Mesenchymal stem cell (in vitro differentiated cells and primary cell): ENCODE measurements around the gene MUC4.
"Not testable (repeated sequence)": the region's sequence is repeated elsewhere in the genome, so short reads cannot be mapped to it uniquely, and the experiment has no call there.

Experiments used
- DNase-seq: peaks from one replicate; pipeline ENCODE4 v3.0.0-alpha.2; 2013
- H2AFZ ChIP-seq: one replicate; pipeline ENCODE4 v1.6.1; 2013; ENCODE audit warnings: low read depth, mild to moderate bottlenecking, control low read depth, inconsistent platforms, low read length, moderate library complexity
- H2AK5ac ChIP-seq: 2 replicates; pipeline ENCODE4 v1.6.1; 2013; ENCODE audit warnings: low read length, moderate library complexity, mild to moderate bottlenecking, inconsistent platforms; ENCODE audit not compliant: severe bottlenecking
- H2BK120ac ChIP-seq: one replicate; pipeline ENCODE4 v1.6.1; 2013; ENCODE audit warnings: low read depth, mild to moderate bottlenecking, inconsistent platforms, low read length, moderate library complexity
- H2BK12ac ChIP-seq, 2 experiments: one replicate each; pipeline ENCODE4 v1.6.1; 2013; ENCODE audit warnings: inconsistent platforms in 2 of 2, low read length in 2 of 2, mild to moderate bottlenecking in 2 of 2, moderate library complexity in 2 of 2, control low read depth in 1 of 2
- H2BK15ac ChIP-seq: one replicate; pipeline ENCODE4 v1.6.1; 2013; ENCODE audit warnings: mild to moderate bottlenecking, low read depth, inconsistent platforms; ENCODE audit not compliant: poor library complexity, severe bottlenecking
- H2BK5ac ChIP-seq: 2 replicates; pipeline ENCODE4 v1.6.1; 2013; ENCODE audit warnings: low read depth, mild to moderate bottlenecking, low read length, control low read depth, inconsistent platforms; ENCODE audit not compliant: poor library complexity, severe bottlenecking
- H3K14ac ChIP-seq, 2 experiments: one replicate each; pipeline ENCODE4 v1.6.1; 2013; ENCODE audit warnings: inconsistent platforms in 2 of 2, low read length in 2 of 2, control low read depth in 1 of 2, mild to moderate bottlenecking in 1 of 2, moderate library complexity in 1 of 2
- H3K18ac ChIP-seq, 2 experiments: one replicate each; pipeline ENCODE4 v1.6.1; 2013; ENCODE audit warnings: inconsistent platforms in 2 of 2, low read length in 2 of 2, control low read depth in 1 of 2, low read depth in 1 of 2, mild to moderate bottlenecking in 1 of 2
- H3K23ac ChIP-seq, 2 experiments: one replicate each; pipeline ENCODE4 v1.6.1; 2013; ENCODE audit warnings: inconsistent platforms in 2 of 2, low read length in 2 of 2, mild to moderate bottlenecking in 2 of 2, moderate library complexity in 2 of 2, control low read depth in 1 of 2
- H3K27ac ChIP-seq: 2 replicates; pipeline ENCODE4 v1.5.1; 2013; ENCODE audit warnings: mild to moderate bottlenecking, moderate library complexity, low read length, control low read depth, inconsistent platforms; ENCODE audit not compliant: poor library complexity, severe bottlenecking
- H3K27me3 ChIP-seq, 2 experiments: 2 replicates each; pipeline versions ENCODE4 v1.6.1 to v1.7.0; 2013; ENCODE audit warnings: low read length in 2 of 2, mild to moderate bottlenecking in 2 of 2, moderate library complexity in 2 of 2, control low read depth in 1 of 2, inconsistent platforms in 1 of 2; ENCODE audit not compliant: control insufficient read depth in 1 of 2, insufficient read depth in 1 of 2
- H3K36me3 ChIP-seq, 2 experiments: 2 replicates each; pipeline versions ENCODE4 v1.6.1 to v1.7.0; 2013; ENCODE audit warnings: low read length in 2 of 2, control low read depth in 1 of 2, inconsistent platforms in 1 of 2, low read depth in 1 of 2, mild to moderate bottlenecking in 1 of 2; ENCODE audit not compliant: insufficient read depth in 2 of 2, control insufficient read depth in 1 of 2
- H3K4ac ChIP-seq, 2 experiments: one replicate each; pipeline ENCODE4 v1.6.1; 2013; ENCODE audit warnings: inconsistent platforms in 2 of 2, low read length in 2 of 2, mild to moderate bottlenecking in 2 of 2, moderate library complexity in 2 of 2, control low read depth in 1 of 2, low read depth in 1 of 2
- H3K4me1 ChIP-seq: 2 replicates; pipeline ENCODE4 v1.6.1; 2013; ENCODE audit warnings: low read depth, low read length, control low read depth; ENCODE audit not compliant: control insufficient read depth, insufficient read depth
- H3K4me2 ChIP-seq: 2 replicates; pipeline ENCODE4 v1.6.1; 2013; ENCODE audit warnings: low read length, mild to moderate bottlenecking, inconsistent platforms; ENCODE audit not compliant: poor library complexity, severe bottlenecking
- H3K4me3 ChIP-seq, 2 experiments: 2 replicates each; pipeline versions ENCODE4 v1.5.1 to v1.7.0; 2013; ENCODE audit warnings: low read length in 2 of 2, mild to moderate bottlenecking in 2 of 2, control low read depth in 1 of 2, low read depth in 1 of 2; ENCODE audit not compliant: insufficient read depth in 1 of 2
- H3K79me1 ChIP-seq: replicated peaks from 2 replicates; pipeline ENCODE4 v1.6.1; 2013; ENCODE audit warnings: mild to moderate bottlenecking, control low read depth, low read length, inconsistent platforms; ENCODE audit not compliant: poor library complexity, severe bottlenecking
- H3K9ac ChIP-seq: 2 replicates; pipeline ENCODE4 v1.7.0; 2013; ENCODE audit warnings: mild to moderate bottlenecking, low read length, moderate library complexity
- H3K9me3 ChIP-seq: 2 replicates; pipeline ENCODE4 v1.7.0; 2013; ENCODE audit warnings: mild to moderate bottlenecking, low read length; ENCODE audit not compliant: control insufficient read depth
- H4K8ac ChIP-seq: one replicate; pipeline ENCODE4 v1.6.1; 2013; ENCODE audit warnings: inconsistent platforms, mild to moderate bottlenecking, low read length, moderate library complexity
- H4K91ac ChIP-seq: one replicate; pipeline ENCODE4 v1.6.1; 2013; ENCODE audit warnings: mild to moderate bottlenecking, low read length, inconsistent platforms
- WGBS: methylation state at CpG from one replicate; pipeline ENCODE4 v1.1.7; 2013; ENCODE audit warnings: mixed read lengths; 5-methylcytosine and 5-hydroxymethylcytosine counted together

Gene MUC4

GRCh38 chr3:195796795-195797194, 14.9 kb downstream of the MUC4 start:
- H3K4me3 ChIP-seq: no peak overlapping the region
- no peaks in the 10 kb centered on the region for H3K79me1 ChIP-seq
- H3K4ac ChIP-seq: no peak overlapping the region
- H2BK5ac ChIP-seq: no peak overlapping the region
- peaks cover 15 to 22% of the 10 kb centered on the region in 2 experiments for H3K27me3 ChIP-seq
- H3K23ac ChIP-seq: no peak overlapping the region
- H3K18ac ChIP-seq: no peak overlapping the region
- DNase-seq: no peak
- no peak overlapping the region for H3K4me2 ChIP-seq
- no peaks in the 10 kb centered on the region for H3K9me3 ChIP-seq
- no peaks in the 10 kb centered on the region for H3K36me3 ChIP-seq
- no peak overlapping the region for H3K14ac ChIP-seq
- H3K27ac ChIP-seq: no peak overlapping the region
- no peak overlapping the region for H3K9ac ChIP-seq
- no peaks in the 10 kb centered on the region for H3K4me1 ChIP-seq
- H2BK12ac ChIP-seq: no peak overlapping the region
- WGBS: 94% methylated on average over 10 of the region's 11 CpGs
- no peak overlapping the region for H4K8ac ChIP-seq
- H2BK120ac ChIP-seq: no peak overlapping the region
- H2AK5ac ChIP-seq: no peak overlapping the region
- no peak overlapping the region for H2BK15ac ChIP-seq
- no peak overlapping the region for H2AFZ ChIP-seq
- no peak overlapping the region for H4K91ac ChIP-seq

GRCh38 chr3:195794708-195795107, 17.0 kb downstream of the MUC4 start:
- Histone ChIP-seq H2BK12ac (no peak overlapping the region), H3K27me3 (peaks cover 16 to 23% of the 10 kb centered on the region in 2 experiments), H3K27ac (no peak overlapping the region), H3K4me2 (no peak overlapping the region), H4K8ac (no peak overlapping the region), H3K23ac (no peak overlapping the region), H2BK120ac (no peak overlapping the region), H3K79me1 (no peaks in the 10 kb centered on the region), H3K4me3 (no peak overlapping the region), H2AK5ac (no peak overlapping the region), H2AFZ (no peak overlapping the region), H4K91ac (no peak overlapping the region), H3K14ac (no peak overlapping the region), H3K9me3 (peaks cover 13% of the 10 kb centered on the region), H3K4ac (no peak overlapping the region), H3K36me3 (no peaks in the 10 kb centered on the region), H2BK5ac (no peak overlapping the region), H3K9ac (no peak overlapping the region), H3K18ac (no peak overlapping the region), H2BK15ac (no peak overlapping the region), H3K4me1 (no peaks in the 10 kb centered on the region)
- WGBS: 63% methylated on average over 4 of the region's 8 CpGs
- no peak for DNase-seq

GRCh38 chr3:195792621-195793020, 19.1 kb downstream of the MUC4 start:
- H3K36me3 ChIP-seq, H2BK15ac ChIP-seq, H2BK5ac ChIP-seq, H2AFZ ChIP-seq, H4K91ac ChIP-seq, H3K4me2 ChIP-seq, H2BK120ac ChIP-seq, H3K23ac ChIP-seq, H3K18ac ChIP-seq, H3K4me3 ChIP-seq, H3K14ac ChIP-seq, DNase-seq, H3K9ac ChIP-seq, H3K4me1 ChIP-seq, H2BK12ac ChIP-seq, H3K4ac ChIP-seq, H3K79me1 ChIP-seq, H3K27ac ChIP-seq, H4K8ac ChIP-seq, H2AK5ac ChIP-seq: not testable (repeated sequence)
- H3K9me3 ChIP-seq: peaks cover 13% of the 10 kb centered on the region
- 92% methylated on average over 5 of the region's 6 CpGs for WGBS
- H3K27me3 ChIP-seq: peaks cover 19 to 22% of the 10 kb centered on the region in 2 experiments

GRCh38 chr3:195790901-195791300, 20.8 kb downstream of the MUC4 start:
- Histone ChIP-seq H3K4me1 (no peaks in the 10 kb centered on the region), H2BK5ac (no peak overlapping the region), H3K9ac (no peak overlapping the region), H2BK15ac (no peak overlapping the region), H3K4ac (no peak overlapping the region), H3K79me1 (no peaks in the 10 kb centered on the region), H4K91ac (no peak overlapping the region), H3K18ac (no peak overlapping the region), H3K9me3 (peaks cover 13% of the 10 kb centered on the region), H2AK5ac (no peak overlapping the region), H4K8ac (no peak overlapping the region), H3K4me2 (no peak overlapping the region), H2BK12ac (no peak overlapping the region), H2BK120ac (no peak overlapping the region), H2AFZ (no peak overlapping the region), H3K36me3 (no peaks in the 10 kb centered on the region), H3K14ac (no peak overlapping the region), H3K27me3 (peaks cover 19 to 22% of the 10 kb centered on the region in 2 experiments), H3K4me3 (no peak overlapping the region), H3K27ac (no peak overlapping the region), H3K23ac (no peak overlapping the region)
- 86% methylated on average over 4 of the region's 4 CpGs for WGBS
- no peak for DNase-seq
